ENCODE results near the gene GYPB.
"Not testable (repeated sequence)": the region's sequence is repeated elsewhere in the genome, so short reads cannot be mapped to it uniquely, and the experiment has no call there.

- peak; percentile 46 to 52 for TF ChIP-seq CTCF (conservative IDR thresholded peaks at IDR 0.05 in 1 of 2, IDR thresholded peaks at IDR 0.05 in 1 of 2; ENCODE audit: low read depth in 1 of 2, low read length in 2 of 2)
- TF ChIP-seq EZH2 (IDR thresholded peaks at IDR 0.05; ENCODE audit: low read length, missing control alignments), result not testable (repeated sequence)
Measured at GRCh38 chr4:144021336-144021990, 2.3 kb upstream of the GYPB start.

Data from fibroblast of lung (primary cell).